Measurements from ENCODE around the gene GFOD2. TPM values are rescaled to one million over a fixed set of nuclear protein-coding genes. Genes with fewer than 3 reads are reported as not detected.

The GFOD2 gene
- total RNA-seq, 6 experiments from 2014 or later = 14.4 to 19.4 (median 16.9) TPM

DNA sequence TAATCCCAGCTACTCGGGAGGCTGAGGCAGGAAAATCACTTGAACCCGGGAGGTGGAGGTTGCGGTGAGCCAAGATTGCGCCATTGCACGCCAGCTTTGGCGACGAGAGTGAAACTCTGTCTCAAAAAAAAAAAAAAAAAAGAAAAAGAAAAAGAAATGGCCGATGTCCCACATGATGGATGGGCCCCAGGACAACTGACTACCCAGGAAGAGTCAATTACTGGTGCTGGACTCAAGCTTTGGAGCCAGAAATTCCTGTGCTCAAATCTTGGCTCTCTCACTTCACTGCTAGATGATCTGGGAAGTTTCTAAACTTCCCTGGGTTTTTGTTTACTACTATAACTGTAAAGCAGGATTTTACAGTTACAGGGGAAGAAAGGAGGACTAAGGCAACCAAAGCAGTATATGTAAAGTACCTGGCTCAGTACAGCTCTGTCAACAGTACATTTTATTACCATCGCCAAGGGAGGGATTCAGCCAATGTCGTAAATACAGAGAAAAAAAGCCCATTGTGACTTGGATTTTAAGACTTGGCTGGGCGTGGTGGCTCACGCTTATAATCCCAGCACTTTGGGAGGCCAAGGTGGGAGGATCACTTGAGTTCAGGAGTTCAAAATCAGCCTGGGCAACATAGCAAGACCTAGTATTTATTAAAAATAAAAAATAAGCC, 40.6 kb downstream of the GFOD2 start:
- Mint-ChIP-seq H3K4me3 (no peak overlapping the region), H3K9me3 (no peaks in the 10 kb centered on the region), H3K36me3 (ENCODE audit: low read depth) (0 out of 2 replicates have a peak, but pooled peaks cover 3% of the 10 kb centered on the region), H3K27me3 (ENCODE audit: insufficient read depth) (no peaks in the 10 kb centered on the region), H3K27ac (no peak overlapping the region), H3K4me1 (ENCODE audit: low read depth) (peaks cover 4% of the 10 kb centered on the region)
- no peak for DNase-seq
- TF ChIP-seq, protein P1, sequence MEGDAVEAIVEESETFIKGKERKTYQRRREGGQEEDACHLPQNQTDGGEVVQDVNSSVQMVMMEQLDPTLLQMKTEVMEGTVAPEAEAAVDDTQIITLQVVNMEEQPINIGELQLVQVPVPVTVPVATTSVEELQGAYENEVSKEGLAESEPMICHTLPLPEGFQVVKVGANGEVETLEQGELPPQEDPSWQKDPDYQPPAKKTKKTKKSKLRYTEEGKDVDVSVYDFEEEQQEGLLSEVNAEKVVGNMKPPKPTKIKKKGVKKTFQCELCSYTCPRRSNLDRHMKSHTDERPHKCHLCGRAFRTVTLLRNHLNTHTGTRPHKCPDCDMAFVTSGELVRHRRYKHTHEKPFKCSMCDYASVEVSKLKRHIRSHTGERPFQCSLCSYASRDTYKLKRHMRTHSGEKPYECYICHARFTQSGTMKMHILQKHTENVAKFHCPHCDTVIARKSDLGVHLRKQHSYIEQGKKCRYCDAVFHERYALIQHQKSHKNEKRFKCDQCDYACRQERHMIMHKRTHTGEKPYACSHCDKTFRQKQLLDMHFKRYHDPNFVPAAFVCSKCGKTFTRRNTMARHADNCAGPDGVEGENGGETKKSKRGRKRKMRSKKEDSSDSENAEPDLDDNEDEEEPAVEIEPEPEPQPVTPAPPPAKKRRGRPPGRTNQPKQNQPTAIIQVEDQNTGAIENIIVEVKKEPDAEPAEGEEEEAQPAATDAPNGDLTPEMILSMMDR (IDR thresholded peaks at IDR 0.05) = no peak

DNA sequence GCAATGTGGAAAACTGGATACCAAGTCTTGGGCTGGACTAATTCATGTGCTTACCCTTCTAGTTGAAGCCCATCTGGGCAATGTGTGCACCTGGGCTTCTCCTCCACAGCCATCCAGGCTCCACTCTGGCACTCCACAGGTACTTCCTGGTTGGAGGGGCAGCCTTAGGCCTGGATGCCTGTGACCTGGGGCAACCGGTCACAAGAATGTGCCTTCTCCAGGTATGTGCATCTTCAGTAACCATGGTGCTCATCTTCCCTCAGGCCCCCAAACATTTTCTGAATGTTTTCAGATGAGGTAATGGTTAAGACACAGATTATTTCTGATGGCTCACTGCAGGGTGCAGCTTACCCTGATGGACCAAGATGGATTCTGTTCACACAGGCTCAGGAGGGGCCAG, 41.4 kb downstream of the GFOD2 start:
- no peaks in the 10 kb centered on the region for H3K27me3 Mint-ChIP-seq (ENCODE audit: insufficient read depth)
- peaks cover 2% of the 10 kb centered on the region for H3K4me1 Mint-ChIP-seq (ENCODE audit: low read depth)
- H3K36me3 Mint-ChIP-seq (ENCODE audit: low read depth) = no peaks in the 10 kb centered on the region
- TF ChIP-seq, protein P1 (IDR thresholded peaks at IDR 0.05) = no peak
- no peaks in the 10 kb centered on the region for H3K9me3 Mint-ChIP-seq
- H3K4me3 Mint-ChIP-seq = no peak overlapping the region
- DNase-seq = no peak
- H3K27ac Mint-ChIP-seq = no peak overlapping the region

DNA sequence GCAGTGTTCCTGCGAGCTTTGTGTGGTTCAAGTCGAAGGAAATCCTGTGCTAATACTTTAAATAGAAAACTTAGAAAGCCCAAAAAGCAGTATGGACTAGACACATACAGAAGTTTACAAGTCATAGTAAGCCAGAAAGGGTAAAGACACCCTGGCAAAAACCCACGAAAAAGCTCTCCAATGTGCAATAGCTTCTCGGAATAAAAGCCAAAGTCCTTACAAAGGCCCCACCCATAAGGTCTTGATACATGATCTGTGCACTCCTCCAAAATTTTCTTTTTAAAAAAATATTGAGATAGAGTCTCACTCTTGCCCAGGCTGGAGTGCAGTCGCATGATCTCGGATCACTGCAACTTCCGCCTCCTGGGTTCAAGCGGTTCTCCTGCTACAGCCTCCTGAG, 42.2 kb downstream of the GFOD2 start:
- H3K27me3 Mint-ChIP-seq (ENCODE audit: insufficient read depth) = no peaks in the 10 kb centered on the region
- no peaks in the 10 kb centered on the region for H3K9me3 Mint-ChIP-seq
- peaks cover 8% of the 10 kb centered on the region for H3K4me1 Mint-ChIP-seq (ENCODE audit: low read depth)
- DNase-seq = no peak
- H3K4me3 Mint-ChIP-seq = no peak overlapping the region
- TF ChIP-seq, protein P1 (IDR thresholded peaks at IDR 0.05) = no peak
- H3K36me3 Mint-ChIP-seq (ENCODE audit: low read depth) = no peaks in the 10 kb centered on the region
- H3K27ac Mint-ChIP-seq = no peak overlapping the region

DNA sequence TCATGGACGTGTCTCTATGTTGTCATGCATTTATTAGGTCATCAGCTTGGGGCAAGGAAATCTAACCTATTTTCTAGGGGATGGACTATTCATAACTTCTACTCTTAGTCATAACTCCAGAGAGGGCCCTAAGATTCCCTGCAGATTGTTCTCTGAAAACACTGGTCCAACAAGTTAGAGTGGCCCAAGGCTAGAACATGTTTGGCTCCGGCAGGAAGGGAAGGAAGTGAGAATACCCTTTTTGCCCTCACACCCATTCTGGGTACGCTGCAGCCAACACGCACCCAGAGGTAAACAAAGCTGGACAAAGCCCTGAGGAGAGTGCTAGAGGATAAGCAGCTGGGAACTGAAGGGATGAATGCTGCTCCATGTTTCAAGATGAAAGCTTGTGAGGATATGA, 42.6 kb downstream of the GFOD2 start:
- Mint-ChIP-seq H3K36me3 (ENCODE audit: low read depth) (no peaks in the 10 kb centered on the region), H3K27ac (no peak overlapping the region), H3K4me1 (ENCODE audit: low read depth) (peaks cover 8% of the 10 kb centered on the region), H3K27me3 (ENCODE audit: insufficient read depth) (no peaks in the 10 kb centered on the region), H3K9me3 (no peaks in the 10 kb centered on the region), H3K4me3 (no peak overlapping the region)
- TF ChIP-seq, protein P1 (IDR thresholded peaks at IDR 0.05) = no peak
- no peak for DNase-seq

DNA sequence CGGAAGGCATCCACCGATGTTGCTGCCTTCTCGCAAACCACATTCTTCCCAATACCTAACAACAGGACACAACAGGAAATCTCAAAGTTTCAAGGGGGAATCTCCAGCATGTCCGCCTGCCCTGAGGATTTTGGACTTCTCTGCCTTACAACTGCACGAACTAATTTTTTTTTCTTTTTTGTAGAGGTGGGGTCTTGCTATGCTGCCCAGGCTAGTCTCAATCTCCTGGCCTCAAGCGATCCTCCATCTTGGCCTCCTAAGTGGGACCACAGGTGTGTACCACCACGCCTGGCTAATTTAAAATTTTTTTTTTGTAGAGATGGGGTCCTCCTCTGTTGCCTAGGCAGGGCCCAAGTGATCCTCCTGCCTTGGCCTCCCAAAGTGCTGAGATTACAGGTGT, 43.1 kb downstream of the GFOD2 start:
- no peak for DNase-seq
- Mint-ChIP-seq H3K27ac (no peak overlapping the region), H3K36me3 (ENCODE audit: low read depth) (no peaks in the 10 kb centered on the region), H3K9me3 (no peaks in the 10 kb centered on the region), H3K4me3 (no peak overlapping the region), H3K4me1 (ENCODE audit: low read depth) (peaks cover 8% of the 10 kb centered on the region), H3K27me3 (ENCODE audit: insufficient read depth) (no peaks in the 10 kb centered on the region)
- TF ChIP-seq, protein P1 (IDR thresholded peaks at IDR 0.05) = no peak

All from HFFc6 (cell line).